Measurements from ENCODE around the gene SEC14L2.
"Not testable (repeated sequence)": the region's sequence is repeated elsewhere in the genome, so short reads cannot be mapped to it uniquely, and the experiment has no call there.

SEC14L2 gene

DNA sequence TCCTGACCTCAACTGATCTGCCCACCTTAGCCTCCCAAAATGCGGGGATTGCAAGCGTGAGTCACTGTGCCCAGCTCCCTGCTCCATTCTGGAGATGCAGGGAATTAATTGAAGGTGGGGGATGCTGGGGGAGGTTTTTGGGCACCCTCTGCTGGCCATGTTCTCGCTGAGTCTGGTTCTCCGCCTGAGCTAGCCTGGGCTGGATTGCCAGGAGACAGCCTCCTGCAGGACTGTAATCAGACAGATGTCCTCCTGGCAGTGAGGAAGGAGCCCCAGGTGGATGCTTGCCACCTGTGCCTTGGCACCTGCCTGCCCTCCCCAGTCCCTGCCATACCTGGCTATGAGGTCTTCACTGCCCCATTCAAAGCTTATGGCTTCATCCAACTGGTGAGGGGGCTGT is 34.1 kb downstream of the SEC14L2 start:
- no peak for DNase-seq

DNA sequence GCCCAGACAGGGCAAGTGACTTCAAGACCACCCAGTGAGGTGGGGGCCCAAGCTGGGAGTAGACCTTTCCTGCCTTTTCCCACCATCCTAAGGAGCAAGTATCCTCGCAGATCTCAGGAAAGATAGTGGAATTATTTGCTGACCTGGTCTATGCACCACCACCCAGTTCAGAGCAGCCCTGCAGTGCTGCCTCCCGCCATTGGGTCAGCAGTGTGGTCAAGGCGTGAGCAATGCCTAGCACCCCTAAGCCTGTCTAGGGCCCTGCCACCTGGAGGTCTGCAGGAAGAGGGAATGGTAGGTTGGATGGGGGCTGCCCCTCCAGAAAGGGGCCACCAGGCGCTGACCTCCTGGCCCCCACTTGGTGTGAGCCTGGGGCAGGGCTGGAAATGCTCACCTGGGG is 35.3 kb downstream of the SEC14L2 start:
- DNase-seq = no peak

DNA sequence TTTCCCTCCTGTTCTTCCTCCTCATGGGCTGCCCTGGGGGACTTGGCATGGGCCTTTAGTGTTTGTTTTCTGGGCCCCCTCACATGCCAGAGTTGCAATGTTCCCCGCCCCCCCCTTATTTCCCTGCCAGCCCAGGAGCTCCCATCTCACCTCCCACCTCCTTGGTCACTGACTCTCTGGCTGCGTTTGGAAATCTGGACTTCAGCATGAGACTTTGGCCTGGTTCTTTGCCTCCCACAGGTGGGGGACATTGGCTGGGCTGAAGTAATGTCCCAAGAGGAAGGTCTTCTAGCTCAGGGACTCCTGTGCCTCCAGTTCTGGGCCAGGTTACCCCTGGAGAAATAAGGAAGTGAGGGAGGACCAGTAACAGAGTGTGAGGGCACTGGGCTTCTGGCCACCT is 35.7 kb downstream of the SEC14L2 start:
- DNase-seq = no peak

DNA sequence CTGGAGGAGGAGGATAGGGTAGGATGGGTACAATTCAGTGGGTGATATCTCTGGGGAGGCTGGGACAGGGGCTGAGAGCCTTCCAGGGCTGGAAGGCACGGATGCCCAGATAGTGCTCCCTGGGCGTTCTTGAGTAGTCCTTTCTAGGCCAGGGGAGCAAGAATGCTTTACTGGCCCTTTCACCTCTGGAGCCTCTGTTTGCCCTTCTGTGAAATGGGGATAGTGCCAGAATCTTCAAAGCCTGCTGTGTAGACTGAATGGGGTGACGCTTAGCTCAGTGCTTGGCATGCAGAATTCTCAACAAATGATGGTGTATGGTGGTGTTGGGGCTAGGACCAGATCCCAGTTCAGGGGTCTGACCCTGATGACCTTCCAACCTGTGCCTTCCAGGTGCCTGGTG is 36.4 kb downstream of the SEC14L2 start:
- no peak for DNase-seq

DNA sequence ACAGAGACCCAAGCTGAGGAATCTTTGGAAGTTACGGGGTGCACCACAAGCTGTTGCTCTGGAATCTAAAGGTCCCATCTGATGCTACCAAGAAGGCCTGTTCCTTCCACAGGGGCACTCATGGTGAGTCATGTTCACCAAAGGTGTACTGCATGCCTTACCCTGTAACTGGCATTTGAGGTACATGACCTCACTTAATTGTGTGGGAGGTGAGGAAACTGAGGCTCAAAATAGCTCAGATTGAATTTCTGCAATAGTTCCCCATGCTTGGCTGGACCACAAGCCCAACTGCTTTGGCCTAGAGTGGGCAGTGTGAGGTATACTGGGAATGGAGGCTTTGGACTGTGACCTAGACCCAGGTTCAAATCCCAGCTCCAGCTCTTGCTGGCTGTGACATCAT is 37.0 kb downstream of the SEC14L2 start:
- DNase-seq = no peak

DNA sequence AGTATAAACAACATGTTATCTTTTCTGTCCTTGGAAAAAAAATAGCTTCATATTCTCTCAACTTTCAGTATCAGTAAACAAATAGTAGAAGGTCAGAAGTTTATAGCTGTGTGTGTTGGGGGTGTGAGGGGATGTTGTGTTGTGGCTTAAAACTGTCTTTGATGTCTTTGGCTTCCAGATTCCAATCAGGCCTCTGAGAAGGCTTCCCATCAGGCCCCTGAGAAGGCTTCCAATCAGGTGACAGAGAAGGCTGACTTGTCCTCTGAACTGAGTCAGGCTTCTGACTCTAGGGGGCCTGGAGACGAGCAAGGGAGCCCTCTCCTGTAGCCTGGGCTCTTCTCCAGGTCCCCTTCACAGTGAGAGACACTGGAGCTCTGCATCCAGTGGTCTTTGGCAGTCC is 38.0 kb downstream of the SEC14L2 start:
- no peak for DNase-seq

DNA sequence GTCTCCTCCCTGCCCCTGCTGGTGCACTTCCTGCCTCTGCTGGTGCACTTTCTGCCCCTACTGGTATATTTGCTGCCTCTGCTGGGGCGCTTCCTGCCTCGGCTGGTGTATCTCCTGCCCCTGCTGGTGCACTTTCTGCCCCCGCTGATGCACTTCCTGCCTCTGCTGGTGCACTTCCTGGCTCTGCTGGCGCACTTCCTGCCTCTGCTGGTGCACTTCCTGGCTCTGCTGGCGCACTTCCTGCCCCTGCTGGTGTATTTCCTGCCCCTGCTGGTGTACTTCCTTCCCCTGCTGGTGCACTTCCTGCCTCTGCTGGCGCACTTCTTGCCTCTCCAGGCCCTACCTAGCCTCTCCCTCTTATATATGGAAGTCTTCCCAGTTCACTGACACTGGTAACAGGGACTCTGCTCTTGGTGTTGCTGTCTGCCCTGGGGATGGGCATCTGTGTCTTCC is 38.9 kb downstream of the SEC14L2 start:
- peak; percentile 79 for DNase-seq

DNA sequence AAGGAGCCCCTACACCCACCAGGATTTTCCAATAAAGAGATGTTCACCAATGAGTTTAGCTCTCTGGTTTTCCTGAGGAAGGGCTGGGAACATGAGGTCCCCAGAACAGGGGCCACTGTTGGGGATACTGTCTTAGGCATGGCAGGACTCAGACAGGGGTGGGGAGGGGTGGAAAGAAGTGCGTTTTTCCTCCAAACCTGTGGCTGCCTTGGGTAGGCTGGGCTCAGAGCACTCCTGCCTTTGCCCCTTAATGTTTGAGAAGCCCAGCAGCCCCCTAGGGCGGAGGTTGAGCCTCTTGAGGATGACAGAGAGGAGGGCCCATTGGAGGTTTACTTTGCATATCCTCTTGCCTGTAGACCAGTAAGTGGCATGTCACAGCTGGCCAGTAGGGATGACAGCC is 39.4 kb downstream of the SEC14L2 start:
- no peak for DNase-seq

DNA sequence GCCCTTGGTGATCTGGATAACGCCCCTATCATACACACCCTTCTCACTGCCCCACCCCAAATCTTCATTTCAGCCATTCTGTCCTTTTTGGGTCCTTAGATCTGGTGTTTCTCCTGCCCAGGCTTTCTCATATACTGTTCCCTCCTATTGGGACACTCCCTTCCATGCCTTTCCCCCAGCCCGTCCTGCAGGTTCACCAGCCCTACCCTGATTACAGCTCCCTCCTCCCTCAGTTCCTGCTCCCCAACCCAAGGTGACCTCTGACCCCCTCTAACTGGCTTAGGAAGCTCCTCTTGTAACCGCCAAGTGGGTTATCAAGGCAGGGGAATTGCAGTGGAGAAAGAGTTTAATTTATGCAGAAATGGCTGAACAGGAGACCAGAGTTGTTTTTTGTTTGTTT is 41.7 kb downstream of the SEC14L2 start:
- DNase-seq = no peak

DNA sequence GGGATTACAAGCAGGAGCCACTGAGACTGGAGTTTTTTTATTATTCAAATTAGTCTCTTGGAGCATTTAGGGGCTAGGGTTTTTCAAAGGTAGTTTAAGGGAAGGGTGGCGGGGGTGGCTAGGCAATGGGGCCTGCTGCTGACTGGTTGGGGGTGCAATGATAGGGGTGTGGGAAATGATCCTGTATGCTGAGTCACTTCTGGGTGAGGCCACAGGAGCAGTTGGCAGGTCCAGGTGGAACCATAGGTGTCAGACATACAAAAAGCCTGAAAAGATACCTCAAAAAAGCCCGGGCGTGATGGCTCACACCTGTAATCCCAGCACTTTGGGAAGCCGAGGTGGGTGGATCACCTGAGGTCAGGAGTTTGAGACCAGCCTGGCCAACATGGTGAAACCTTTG is 42.4 kb downstream of the SEC14L2 start:
- no peak for DNase-seq

DNA sequence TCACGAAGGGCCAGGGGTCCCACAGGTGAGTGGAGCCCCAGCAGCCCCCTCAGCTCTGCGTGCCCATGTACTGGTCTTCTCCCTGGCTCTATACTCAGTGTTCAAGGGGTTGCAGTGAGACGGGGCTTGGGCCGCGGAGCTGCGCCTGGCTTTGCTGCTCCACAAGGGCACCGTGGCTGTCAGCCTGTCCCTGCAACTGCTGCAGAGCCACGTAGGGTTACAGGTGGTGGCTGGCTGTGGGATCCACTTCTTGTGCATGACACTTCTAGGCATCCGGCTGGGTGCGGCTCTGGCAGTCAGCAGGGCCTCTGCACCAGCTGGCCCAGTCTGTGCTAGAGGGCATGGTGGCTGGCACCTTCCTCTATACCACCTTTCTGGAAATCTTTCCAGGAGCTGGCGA is 43.0 kb downstream of the SEC14L2 start:
- DNase-seq = no peak

DNA sequence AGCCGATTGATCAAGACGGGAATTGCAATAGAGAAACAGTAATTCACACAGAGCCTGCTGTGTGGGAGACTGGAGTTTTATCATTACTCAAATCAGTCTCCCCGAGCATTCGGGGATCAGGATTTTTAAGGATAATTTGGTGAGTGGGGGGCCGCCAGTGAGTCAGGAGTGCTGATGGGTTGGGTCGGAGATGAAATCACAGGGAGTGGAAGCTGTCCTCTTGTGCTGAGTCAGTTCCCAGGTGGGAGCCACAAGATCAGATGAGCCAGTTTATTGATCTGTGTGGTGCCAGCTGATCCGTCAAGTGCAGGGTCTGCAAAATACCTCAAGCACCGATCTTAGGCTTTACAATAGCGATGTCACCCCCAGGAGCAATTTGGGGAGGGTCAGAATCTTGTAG is 44.3 kb downstream of the SEC14L2 start:
- no peak for DNase-seq

DNA sequence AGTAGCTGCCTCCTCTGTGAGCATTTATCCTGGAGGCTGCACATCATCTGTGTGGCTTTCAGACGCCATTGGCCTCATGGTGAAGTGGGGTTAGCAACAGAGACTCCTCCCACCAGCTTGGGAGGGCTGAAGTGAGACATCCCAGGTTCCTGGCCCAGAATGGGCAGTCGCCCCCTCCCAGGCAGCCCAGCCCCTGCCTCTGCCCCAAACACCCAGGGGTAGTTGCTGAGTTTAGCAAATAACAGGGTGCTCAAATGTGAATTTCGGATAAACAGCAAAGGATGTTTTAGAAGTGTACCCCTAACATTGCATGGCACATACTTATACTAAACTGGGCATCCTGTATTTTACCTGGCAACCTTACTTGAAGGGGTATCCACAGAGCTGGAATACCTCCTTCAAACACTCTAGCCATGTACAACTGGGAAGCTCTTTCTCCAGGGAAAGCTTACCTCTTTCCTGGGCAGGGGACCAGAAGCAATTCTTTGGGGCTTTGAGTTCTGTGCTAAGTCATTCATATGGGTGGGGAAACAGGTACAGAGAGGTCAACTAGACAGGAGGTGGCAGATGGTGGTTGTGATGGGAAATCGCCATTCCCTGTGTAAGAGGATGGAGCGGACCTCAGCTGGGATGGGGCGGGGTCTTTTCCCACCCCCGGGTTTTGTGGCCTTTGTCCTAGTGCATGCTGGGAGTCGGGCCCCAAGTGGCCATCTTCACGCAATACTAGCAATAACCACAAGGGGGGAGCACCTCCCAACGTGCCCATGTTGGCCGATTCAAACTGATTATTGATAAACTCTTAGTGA is 48.0 kb downstream of the SEC14L2 start:
- DNase-seq = peak; percentile 62

DNA sequence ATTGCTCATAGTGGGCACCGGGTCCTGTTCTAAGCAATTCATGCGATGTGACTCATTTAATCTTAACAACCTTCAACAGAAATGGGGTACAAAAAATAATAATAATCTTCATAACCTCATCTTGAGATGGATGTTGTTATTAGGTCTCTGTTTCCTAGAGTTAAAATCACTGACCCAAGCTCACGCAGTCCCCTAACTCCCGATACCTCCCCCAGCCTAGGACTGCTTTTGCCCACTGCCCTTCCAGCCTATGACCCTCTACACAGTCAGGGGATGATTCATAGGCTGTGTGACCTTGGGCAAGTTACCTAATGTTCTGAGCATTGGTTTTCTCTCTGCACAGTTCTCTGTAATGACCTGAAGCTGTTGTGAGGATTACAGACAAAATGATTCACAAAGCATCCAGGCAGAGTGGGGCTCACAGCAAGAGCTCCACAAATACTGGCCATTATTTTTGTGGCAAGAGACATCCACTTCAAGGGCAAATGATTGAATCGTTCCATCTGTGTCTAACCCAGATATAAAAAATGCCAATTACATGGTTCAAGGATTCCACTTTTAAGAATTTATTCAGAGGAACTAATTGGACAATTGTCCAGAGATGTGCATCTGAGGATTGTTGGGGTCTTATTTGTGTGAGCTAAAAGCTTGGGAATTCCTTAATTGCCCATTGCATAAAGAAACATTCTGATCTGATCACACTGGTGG is 48.8 kb downstream of the SEC14L2 start:
- no peak for DNase-seq

DNA sequence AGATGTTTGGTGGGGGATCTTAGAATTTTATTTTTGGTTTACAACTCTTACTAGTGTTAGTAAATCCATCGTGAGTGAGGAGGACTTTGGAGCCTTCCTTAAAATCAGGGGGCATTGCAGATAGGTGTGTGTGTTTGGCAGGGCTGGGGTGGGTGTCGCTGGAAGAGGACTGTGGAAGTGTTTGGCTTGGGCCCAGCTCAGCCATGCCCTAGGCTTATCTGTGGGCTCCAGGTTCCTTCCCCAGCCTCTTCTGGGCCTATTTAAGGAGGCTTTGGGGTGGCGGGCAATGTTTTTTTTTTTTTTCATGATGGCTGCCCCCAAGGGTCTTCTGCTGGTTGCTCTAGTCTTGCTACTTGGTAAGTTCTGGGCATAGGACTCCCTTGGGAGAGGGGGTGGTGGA is 50.8 kb downstream of the SEC14L2 start:
- no peak for DNase-seq

DNA sequence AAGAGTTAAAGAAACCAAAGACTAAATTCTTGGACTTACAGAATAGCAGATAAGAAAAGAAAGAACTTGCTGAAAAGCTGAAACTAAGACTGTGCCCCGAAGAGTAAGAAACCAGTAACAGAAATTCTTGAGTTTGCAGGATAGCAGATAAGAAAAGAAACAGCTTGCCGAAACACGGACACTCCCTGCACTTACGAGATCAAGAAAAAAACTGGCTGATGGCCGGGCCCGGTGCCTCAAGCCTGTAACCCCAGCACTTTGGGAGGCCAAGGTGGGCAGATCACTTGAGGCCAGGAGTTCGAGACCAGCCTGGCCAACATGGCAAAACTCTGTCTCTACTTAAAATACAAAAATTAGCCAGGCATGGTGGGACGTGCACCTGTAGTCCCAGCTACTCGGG is 54.7 kb downstream of the SEC14L2 start:
- not testable (repeated sequence) for DNase-seq

DNA sequence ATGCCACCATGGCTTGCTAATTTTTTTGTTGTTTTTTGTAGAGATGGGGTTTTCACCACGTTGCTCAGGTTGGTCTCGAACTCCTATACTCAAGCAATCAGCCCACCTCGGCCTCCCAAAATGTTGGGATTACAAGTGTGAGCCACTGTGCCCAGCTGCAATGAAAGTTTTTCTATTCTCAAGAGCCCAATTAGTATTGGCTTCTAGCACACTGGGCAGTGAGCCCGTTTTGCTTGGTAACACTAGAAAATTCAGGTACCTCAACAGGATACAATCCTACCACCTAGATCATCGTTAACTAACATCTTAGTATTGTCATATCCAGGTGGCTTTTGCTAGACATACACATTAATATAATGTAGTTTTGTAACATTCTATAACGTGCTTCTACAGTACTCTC is 56.0 kb downstream of the SEC14L2 start:
- DNase-seq = no peak

DNA sequence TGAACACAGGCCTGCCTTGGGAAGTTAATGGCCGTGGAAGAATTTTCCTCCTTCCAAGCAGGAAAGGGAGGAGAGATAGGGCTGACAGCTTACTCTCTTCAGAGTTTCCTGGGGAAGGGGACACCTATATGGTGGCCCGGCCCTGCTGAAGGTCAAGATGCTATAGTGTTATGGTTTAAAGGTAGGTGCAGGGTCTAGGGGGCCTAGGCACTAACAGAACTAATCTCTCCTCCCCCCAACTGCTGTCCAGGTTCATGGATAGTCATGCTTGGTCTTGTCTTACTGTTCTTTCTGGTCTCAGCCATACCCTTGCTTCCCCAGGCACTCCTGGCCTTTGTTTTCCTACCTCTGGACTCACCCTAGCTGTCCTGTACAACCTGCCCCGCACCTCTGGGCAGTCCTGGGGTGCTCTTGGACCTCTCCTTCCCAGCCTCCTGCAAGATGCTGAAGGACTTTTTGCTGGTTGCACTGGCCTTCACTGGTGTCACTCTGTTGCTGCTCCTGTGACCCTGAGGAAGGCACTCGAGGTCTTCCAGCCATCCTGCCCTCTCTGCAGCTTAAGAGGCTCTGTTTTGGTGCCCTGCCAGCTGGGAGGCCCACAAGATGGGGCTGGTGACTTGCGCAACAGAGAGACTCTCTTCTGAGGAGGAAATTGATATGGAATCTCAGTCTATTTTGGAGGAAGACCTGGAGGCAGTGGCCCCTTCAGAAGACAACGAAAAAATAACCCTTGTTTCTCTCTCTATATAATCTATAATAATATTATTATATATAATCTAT is 57.1 kb downstream of the SEC14L2 start:
- DNase-seq = no peak

DNA sequence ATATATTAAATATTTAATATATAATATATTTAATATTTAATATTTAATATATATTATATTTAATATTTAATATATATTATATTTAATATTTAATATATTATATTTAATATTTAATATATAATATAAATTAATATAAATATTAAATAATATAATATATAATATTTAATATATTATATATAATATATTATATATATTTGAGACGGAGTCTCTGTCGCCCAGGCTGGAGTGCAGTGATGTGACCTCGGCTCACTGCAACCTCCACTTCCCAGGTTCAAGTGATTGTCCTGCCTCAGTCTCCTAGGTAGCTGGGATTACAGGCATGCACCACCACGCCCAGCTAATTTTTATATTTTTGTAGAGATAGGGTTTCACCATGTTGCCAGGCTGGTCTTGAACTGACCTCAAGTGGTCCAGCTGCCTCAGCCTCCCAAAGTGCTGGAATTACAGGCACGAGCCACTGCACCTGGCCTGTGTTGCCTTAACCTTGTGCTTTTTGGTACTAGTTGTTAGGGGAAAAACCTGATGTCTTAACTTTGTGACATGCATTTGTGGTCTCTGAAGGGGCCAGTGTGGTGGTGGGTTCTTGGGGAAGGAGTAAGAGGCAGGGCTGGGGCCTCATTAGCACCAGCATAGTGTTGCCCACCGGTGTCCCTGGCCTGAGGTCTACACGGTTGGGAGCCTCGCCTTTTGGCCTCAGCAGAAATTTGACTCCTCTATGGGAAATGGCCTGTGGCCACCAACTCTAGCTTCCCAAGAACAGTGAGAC is 58.4 kb downstream of the SEC14L2 start:
- DNase-seq = no peak

DNA sequence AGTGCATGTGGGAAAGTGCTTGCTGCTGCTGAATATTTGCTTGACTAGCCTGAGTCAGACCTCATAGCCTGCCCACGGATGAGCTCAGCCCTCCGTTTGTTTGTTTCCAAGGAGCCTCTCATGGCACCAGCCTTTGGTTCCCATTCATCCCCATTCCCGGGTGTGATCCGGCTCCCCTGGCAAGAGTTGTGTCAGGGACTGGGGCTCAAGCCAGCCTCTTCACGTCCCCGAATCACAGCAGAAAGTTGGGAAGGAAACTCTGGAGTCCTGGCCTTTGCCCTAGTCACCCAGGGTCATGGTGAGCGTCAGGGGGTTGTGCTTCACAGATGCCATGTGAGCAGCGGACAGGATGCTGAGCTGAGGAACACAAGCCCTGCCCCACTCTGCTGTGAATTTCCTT is 61.2 kb downstream of the SEC14L2 start:
- DNase-seq = no peak

DNA sequence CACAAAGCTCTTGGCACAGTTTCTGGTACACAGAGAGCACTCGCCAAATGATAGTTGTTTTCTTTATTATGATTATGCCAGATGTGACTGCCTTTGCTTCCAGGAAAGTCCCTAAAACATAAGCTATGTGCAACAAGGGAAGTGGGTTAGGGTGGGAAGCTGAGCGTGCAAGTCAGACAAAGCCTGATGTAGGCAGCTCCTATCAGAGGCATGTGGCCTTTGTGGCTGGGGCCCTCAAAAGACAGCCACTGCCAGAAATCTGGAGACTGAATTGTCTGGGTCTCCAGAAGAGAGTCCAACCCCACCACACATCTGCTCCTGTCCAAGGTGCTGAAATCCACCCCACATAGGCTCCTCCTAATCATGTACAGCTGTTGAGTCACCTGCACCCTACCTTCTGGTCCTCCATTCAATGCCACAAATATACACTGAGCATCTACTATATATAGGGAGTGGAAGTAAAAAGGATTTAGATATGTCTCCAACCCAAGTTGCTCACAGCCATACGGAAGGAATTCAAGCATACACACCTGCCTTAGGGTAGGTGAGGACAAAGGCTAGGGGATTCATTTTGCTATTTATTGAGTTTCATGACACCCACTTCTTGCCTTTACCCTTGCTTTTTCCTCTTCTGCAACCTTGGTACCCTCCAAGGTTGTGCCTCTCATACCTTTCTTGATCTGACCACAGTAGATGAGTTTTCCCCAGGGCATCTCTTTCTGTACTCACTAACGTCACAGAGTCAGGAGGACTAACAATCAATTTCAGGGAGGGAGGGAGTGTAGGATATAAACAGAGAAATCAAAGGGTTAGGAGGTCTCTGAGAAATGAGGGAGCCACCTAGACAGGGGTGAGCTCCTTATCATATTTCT is 62.6 kb downstream of the SEC14L2 start:
- DNase-seq = no peak

DNA sequence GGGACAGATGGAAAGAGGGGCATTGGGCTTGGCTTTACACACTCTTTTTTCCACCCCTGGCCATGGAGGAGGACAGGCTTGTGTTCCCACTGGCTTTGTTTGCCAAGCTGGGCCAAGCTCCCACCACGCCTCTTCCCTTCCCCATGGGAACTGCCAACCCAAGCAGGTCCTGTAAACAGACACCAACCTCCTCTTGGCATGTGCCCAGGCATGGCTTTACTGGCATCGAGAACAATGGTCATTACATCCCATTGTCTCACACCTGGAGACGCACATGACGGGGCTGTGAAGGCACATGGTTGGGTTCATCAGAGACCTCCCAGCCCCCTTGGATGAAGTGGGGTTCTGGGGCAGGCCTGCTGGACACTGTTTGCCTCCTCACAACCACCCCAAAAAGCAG is 63.3 kb downstream of the SEC14L2 start:
- no peak for DNase-seq
